Endothelial cell of hepatic sinusoid (primary cell): ENCODE results near the gene ABCD3.
"Not testable (repeated sequence)": the region's sequence is repeated elsewhere in the genome, so short reads cannot be mapped to it uniquely, and the experiment has no call there.

ENCODE experiments used
- in situ Hi-C: cut with HindIII; loops from 2 replicates; pipeline ENCODE4 v1.10.0; 2017; ENCODE audit warnings: low sequenced_read_pairs

ABCD3 gene

DNA sequence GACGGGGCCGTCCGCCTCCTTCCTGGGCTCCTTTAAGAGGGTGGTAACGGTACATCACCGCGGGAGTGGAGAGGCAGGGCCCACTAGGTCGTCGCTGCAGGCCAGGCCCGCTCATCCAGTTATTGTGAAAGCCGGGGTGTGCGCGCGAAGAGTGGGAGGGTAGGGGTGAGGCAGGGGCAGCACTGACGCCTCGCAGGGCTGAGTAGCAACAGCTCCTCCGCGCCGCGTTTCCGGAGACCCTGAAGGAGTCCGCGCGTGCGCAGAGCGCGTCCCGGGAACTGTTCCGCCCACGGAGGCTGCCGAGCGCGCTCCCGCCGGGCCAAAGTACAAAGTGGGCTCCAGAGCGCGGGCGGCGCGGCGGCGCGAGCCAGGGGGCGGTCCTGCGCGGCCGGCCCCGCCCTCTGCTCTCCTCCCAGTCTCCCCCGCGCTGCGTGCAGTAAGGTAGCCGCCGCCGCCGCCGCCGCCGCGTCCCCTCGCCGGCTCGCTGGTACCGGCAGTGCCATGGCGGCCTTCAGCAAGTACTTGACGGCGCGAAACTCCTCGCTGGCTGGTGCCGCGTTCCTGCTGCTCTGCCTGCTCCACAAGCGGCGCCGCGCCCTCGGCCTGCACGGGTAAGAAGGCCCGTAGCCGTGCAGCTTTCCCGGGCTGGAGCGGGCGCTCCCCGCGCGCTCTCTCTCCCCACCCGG is at the start of gene ABCD3:
ABCD3 (plus strand) TSS at position 412 of the 686 bp plus-strand sequence; CDS start at position 502, 90 bp downstream.
- in situ Hi-C loops, result no loop called here

DNA sequence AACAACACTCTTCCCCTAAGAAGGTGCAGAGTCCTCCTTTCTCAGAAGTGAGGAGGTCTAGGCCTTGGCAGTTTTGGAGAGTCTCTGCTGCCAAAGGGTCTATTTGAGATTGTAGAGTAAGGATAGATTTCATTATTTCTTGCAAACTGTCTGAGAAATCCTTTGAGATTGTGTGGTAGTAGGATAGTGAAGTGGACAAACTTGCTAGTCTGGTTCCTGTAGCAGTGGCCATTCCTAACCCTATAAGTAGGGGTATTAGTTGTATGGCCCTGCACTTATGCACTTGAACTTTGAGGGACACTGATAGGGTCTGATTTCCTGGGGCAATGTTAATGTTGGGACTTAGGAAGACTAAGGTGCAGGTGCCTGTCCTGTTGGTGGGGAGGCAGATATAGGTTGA is 45.4 kb upstream of the ABCD3 start:
- in situ Hi-C loops, result not testable (repeated sequence)

DNA sequence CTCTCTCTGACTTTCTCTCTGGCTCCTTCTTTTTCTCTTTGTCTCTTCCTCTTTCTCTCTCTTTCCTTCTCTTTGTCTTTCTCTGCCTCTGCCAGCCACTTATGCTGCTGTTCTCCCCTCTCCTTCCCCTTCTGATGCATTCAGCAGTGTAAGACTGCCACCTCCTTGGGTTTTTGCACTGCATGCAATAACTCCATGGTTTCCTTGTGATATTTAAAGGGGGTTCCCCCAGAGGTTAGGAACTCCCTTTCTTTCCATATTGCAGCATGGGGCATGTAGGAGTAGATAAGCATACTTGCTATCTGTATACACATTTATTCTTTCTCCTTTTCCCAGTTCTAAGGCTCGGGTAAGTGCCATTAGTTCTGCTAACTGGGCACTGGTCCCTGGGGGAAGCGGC is 44.9 kb upstream of the ABCD3 start:
- in situ Hi-C loops, result not testable (repeated sequence)

DNA sequence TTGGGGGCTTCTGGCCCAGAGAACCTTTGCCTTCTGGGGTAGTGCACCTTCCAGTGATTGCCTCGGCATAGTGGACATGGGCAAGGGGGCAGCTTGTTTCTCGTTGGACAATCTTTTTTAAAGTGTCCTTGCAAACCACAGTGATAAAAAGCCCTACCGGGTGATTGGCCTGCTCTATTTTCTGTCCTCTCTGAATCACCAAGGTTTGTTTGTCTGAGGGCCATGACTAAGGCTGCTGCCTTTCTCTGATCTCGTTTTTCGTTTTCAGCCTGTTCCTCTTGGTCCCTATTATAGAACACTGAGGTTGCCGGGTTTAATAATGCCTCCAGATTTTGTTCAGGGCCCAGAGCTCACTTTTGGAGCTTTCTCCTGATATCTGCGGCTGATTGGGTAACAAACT is 42.5 kb upstream of the ABCD3 start:
- in situ Hi-C loops, result not testable (repeated sequence)

DNA sequence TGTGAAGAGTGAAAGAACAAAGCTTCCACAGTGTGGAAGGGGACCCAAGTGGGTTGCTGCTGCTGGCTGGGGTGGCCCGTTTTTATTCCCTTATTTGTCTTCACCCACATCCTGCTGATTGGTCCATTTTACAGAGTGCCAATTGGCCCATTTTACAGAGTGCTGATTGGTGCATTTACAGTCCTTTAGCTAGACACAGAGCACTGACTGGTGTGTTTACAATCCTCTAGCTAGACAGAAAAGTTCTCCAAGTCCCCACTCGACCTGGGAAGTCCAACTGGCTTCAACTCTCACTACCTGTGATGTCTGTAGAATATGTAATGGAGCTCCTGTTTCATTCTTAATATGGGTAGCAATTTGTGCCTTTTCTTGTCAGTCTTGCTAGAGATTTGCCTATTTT is 39.7 kb upstream of the ABCD3 start:
- in situ Hi-C loops, result not testable (repeated sequence)

DNA sequence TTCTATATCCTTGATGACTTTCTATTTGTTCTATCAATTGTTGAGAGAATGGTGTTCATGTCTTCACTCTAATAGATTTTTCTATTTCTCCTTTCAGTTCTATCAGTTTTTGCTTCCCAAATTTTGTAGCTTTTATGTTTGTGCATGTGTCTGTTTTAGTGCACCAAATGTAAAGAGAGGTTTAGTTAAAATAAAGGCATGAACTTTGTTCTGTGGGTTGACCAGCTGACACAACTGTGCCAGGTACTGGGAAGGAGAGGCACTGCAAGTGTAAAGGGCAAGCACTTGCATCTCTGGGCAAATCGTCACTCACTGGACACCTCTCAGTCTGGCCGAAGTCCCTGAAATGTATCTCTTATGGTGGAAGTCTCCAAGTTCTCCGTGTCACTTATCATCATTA is 38.6 kb upstream of the ABCD3 start:
- in situ Hi-C loops, result no loop called here

DNA sequence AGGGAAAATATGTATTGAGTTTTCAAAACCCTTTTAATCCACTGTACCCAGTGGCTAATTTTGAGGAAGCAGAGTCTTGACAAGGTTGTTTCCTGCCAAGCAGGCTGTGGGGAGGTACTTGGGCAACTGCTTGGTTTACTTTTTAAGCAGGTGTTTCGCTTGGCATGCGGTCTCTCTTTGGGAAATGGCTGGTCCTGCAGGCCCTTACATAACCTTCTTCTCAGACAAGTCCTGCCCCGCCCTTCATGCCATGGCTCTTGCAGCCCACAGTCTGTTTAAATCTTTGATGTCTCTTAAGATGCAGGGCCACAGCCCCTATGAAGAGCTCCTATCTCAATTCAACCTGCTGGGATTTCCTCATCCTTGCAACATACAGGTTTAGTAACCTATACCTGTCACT is 36.0 kb upstream of the ABCD3 start:
- in situ Hi-C loops, result no loop called here

DNA sequence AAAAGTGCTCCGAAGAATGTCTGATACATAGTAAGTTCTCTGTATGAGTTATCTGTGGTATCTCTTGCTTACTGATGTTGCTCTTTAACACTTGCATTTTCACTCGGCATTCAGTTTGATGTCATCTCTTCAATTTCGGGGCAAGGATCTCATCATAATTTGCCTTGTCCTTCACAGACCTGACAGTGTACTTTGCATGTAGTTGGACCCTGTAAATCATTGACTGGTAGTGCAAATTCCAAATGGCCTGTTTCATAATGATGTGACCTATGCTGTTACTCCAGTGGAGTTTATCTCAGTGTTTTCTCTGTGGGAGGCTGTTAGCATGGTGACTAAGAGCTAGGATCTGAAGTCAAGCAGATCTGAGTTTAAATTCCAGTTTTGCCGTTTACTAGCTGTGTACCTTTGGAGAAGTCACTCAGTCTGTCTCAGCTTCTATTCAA is 34.2 kb upstream of the ABCD3 start:
- in situ Hi-C loops, result no loop called here

DNA sequence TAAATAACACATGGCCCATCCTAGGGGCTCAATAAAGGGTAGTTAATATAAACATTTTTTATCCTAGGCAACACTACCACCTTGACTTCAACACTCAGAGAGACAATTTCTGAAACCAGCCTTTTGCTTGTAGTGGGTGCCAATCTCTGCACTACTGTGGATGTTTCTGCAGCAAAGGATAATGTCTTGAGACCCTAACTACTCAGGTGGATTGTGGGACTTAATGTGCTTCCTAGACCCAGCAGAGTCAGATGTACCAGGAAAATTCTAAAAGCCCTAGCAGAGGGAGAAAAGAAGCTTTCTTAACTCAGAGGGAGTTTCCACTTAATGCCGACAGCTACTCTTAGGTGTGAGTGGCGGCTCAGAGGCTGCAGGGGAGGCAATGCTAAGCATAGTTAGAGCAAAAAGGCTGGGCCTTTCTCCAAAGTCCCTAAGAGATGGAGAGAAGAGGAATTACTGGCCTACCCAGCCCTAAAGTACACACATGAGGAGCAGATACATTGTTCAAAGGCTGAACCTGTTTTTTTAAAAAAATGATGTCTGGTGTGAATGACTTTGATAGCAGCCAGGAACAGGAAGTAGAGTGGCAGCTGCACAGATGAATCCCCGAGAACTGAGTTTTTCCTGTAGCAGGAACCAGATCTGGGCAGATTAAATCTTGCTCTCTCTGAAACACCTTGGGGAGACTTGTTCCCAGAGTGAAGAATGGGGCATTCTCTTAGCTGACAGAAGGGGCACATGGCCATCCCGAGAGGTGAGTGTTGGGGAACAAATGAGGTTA is 33.5 kb upstream of the ABCD3 start:
- in situ Hi-C loops, result no loop called here

DNA sequence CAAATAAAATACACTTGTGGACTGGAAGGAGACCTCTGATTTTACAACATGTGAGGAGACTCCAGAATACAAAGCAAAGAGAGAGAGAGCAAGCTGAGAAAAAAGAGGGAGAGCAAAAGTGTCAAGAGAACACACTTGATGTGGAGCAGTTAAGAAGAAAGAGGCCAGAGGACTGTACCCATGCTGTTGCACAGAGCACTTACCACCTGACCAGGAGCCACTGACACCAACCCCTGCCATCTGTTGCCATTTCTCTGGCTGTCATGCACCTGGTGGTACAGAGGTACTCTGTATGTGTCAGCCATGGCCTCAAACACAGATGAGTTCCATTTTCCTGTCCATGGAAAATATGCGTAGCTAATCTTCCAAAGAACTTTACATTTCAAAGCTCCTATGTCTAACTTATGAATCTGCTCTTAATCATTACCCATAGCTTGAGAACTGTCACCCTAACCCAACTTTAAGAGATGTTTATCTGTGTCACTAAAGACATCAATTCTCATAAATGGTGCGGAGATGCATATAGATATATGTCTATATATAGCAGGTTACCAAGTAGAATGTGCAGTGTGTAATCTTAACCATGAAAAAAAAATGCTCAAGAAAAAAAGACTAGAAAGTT is 32.8 kb upstream of the ABCD3 start:
- in situ Hi-C loops, result no loop called here

DNA sequence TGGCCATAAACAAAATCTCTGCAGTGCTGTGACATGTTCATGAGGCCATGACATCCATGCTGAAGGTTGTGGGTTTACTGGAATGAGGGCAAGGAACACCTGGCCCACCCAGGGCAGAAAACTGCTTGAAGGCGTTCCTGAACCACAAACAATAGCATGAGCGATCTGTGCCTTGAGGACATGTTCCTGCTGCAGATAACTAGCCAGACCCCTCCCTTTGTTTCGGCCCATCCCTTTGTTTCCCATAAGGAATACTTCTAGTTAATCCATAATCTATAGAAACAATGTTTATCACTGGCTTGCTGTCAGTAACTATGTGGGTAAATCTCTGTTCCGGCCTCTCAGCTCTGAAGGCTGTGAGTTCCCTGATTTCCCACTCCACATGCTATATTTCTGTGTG is 28.9 kb upstream of the ABCD3 start:
- in situ Hi-C loops, result no loop called here

DNA sequence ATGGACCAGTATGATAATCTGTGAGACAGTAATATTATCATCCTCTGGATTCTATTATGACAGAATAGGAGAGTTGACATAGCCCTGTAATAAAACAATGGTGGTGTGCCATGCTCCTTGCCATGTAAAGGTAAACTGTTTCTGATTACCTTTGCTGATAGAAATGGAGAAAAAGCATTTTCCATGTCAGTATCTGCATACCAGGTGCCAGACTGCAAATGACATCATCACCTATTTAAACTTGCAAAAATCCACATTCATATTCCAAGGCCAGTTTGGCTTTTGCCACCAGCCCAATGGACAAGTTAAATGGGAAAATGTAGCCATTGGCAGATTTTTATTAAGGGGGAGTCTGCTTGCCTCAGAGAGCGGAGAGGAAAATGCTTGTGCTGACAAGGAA is 23.9 kb upstream of the ABCD3 start:
- in situ Hi-C loops, result no loop called here

DNA sequence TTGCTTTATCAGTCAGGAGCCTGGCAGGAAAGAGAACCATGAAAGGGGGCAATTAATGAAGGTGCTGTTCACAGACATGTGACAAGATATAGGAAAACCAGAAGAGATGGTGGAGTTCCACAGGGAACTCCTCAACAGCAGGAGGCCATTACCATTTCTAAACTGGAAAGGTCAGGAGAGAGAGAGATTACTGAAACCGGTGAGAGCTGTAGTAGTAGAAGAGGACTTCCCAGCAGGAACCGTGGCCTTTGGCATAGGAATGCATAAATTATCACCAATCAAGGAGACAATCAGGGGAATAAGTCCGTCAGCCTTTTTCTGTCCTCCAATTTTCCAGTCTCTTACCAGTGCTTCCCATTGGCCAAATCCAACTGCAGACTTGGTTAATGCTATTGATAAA is 23.0 kb upstream of the ABCD3 start:
- in situ Hi-C loops, result no loop called here

DNA sequence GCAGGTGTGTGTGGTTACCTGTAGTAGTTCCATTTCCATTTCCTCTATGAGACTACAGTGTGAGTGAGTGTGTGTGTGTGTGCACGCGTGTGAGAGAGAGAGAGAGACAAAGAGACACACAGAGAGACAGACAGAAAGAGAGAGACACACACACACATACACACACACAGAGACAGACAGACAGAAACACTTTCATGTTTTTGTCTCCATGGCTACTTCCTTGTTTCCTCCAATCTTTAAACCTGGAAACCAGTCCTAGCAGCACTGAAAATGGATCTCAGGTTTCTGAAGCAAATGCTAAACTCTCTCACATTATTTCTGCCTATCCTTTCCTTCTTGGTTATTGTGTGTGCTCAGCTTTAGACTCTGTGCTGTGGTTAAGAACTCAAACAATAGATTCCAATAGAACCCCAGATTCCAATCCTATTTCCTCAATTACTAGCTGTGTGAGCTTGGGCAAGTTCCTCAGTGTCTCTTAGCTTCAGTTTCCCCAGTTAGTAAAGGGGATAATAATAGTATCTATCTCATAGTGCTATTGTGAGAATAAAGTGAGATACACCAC is 22.4 kb upstream of the ABCD3 start:
- in situ Hi-C loops, result no loop called here

DNA sequence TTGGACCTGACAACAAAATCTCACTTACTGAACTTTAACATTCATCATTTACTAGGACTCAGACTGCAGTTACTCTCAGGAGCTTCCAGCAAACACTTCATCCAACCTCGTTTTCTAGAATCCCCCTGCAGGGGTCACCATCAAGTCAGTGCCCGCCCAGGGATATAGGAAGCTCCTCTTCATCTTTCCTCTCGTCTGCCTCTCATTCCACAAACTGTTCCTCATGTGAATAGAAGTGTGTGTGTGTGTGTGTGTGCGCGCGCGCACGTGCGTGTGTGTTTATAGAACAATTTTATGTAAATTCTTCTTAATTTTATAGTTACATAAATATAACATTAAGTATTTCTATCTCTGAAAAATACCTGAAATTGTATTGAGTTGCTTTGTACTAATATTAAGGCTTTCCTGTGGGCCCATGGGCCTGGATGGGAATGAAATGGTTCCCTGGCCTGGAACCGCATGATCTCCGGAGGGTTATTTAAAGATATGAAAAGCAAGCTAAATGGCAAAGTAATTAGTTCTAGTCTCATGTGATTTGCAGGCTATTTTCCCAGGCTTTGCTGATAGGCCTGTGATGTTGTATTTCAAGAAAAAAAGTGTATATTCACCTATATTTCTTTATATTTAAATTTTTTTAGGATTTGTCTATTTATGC is 21.7 kb upstream of the ABCD3 start:
- in situ Hi-C loops, result no loop called here

DNA sequence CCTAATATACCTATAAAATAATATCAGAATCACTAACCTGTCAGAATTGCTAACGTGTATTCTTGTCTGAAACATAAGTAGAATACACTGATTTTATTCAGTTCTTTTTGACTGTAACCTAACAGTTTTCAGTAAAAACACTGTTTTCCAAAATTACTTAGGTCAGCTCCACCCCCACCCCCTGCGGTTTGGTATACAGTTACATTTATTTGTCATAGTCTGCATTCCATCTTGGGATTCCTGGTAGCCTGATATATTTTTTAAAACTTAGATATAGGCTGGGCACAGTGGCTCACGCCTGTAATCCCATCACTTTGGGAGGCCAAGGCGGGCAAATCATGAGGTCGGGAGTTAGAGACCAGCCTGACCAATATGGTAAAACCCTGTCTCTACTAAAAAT is 19.8 kb upstream of the ABCD3 start:
- in situ Hi-C loops, result no loop called here

DNA sequence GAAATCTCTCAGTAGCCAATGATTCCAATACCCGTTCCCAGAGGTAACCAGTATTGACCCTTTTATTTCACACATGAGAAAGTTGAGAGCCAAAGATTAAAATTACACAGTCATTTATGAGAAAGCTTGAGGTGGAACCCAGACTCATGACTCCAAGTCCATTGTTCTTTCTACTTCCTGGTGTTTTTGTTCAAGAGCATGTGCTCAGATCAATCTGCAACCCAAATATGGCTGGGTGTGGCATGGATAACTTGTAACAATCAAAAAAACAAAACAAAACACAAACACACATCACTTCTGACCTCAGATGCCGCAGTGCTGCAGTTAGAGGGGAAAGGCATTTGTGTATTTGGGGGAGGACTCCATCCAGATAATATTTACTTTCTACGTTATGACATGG is 18.7 kb upstream of the ABCD3 start:
- in situ Hi-C loops, result no loop called here

DNA sequence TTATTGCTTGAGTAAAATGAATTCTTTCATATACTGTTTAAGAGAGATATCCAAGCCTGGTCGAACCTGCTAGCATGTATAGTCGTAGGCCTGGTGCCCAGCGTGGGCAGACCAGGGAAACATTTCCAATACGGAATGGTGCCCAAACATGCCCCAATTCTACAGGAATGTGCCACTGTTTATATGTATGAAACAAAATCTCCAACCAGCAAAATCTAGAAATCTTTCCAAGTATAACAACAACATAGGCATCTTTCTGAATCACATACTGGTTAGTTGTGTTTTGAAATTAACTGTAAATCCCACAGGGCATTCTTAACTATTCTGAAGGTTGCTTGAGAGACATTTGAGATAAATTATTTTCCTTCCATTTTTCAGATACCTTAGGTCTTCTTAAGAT is 17.0 kb upstream of the ABCD3 start:
- in situ Hi-C loops, result no loop called here

DNA sequence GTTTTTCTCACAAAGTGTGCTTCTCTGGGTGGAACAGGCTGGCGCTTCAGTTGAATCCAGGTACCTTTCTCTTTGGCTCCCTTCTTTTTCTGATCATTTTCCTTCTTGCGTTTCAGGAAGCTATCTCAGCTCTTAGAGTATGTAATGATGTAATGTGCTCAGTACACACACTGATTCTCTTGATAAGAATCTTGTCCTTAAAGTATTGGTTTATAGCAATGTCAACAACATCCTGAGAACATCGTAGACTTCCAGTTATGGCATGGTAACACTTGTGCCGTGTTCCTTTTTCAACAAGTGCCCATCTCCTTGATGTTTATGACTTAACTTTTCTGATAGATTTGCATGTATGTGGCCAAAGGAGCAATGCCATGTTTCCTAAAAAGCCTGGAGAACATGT is 11.7 kb upstream of the ABCD3 start:
- in situ Hi-C loops, result no loop called here

DNA sequence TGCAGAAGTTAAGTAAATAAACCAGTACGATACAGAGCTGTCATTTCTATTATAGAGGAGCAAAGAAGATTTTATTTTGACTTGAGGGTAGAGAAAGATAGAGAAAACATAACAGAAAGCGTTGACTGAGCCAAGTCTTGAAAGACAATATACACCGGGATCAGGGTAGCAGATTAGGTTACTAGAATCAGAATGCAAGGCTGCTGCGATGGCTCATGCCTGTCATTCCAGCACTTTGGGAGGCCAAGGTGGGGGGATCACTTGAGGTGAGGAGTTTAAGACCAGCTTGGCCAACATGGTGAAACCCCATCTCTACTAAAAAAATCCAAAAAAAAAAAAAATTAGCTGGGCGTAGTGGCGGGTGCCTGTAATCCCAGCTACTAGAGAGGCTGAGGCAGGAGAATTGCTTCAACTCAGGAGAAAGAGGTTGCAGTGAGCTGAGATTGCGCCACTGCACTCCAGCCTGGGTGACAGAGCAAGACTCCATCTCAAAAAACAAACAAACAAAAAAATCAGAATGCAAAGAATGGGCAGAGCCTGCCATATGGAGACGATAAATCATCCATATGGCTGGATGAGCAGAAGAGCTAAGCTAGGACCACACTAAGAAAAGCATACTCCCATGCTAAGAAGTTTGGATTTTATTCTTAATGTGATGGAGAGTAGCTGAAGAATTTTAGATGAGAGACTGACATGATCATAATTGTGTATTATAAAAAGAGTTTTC is 9.9 kb upstream of the ABCD3 start:
- in situ Hi-C loops, result no loop called here

DNA sequence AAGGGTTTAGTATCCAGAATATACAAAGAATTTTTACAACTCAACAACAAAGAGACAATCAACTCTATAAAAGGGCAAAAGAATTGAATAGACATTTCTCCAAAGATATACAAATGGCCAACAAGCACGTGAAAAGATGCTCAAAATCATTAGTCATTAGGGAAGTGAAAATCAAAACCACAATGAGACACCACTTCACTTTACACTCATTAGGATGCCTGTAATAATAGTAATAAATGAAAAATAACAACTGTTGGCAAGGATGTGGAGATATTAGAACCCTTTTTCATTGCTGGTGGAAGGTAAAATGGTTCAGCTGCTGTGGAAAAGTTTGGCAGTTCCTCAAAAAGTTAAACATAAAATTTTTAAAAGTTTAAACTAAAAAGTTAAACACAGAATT is 7.0 kb upstream of the ABCD3 start:
- in situ Hi-C loops, result no loop called here
